HEK293 (cell line): ENCODE measurements around the gene DDX28.

Experiments
- CTCF ChIA-PET: fragments of 350-600 bp; formaldehyde crosslinking; extraction: SDS; loops from one replicate; lab custom pipeline; 2021; ENCODE audit warnings: antibody characterized with exemption; lab: Yijun Ruan, JAX
- POLR2A ChIA-PET: fragments of 300-600 bp; formaldehyde crosslinking; extraction: SDS; loops from one replicate; lab custom pipeline; 2020; ENCODE audit warnings: antibody characterized with exemption, inconsistent platforms; lab: Yijun Ruan, JAX
- H3K27ac ChIP-seq: fragments of 200-500 bp; sonication (Bioruptor generic); 2 replicates; pipeline ENCODE4 v1.5.1; 2014; ENCODE audit warnings: low read depth, low read length, control low read depth, inconsistent platforms; ENCODE audit errors: extremely low read depth
- H3K36me3 ChIP-seq, 2 experiments: fragments of 200-500 bp in 1 of 2; sonication (Bioruptor generic) in 1 of 2; 1 replicate in 1 of 2; 2 replicates in 1 of 2; pipeline ENCODE4 v1.5.1; 2014 to 2017; ENCODE audit warnings: inconsistent platforms in 2 of 2, low read length in 2 of 2; ENCODE audit not compliant: control insufficient read depth in 2 of 2, insufficient read depth in 1 of 2
- H3K4me1 ChIP-seq: fragments of 200-500 bp; sonication (Bioruptor generic); 2 replicates; pipeline ENCODE4 v1.5.1; 2014; ENCODE audit warnings: mild to moderate bottlenecking, low read length, inconsistent platforms; ENCODE audit not compliant: control insufficient read depth, insufficient read depth
- H3K4me3 ChIP-seq: 2 replicates; pipeline ENCODE4 v1.5.1; 2011; ENCODE audit warnings: low read depth, mild to moderate bottlenecking, control low read depth, low read length, moderate library complexity
- H3K9me3 ChIP-seq: fragments of 200-500 bp; sonication (Bioruptor generic); 2 replicates; pipeline ENCODE4 v1.5.1; 2014; ENCODE audit warnings: low read depth, low read length, inconsistent platforms; ENCODE audit not compliant: control insufficient read depth, insufficient read depth
- CTCF ChIP-seq: fragments of 450-650 bp; formaldehyde crosslinking; IDR thresholded peaks from 2 replicates; pipeline ENCODE4 v1.5.1; 2016; ENCODE audit warnings: missing biosample characterization, missing genetic modification characterization
- HIC1 ChIP-seq: fragments of 450-650 bp; formaldehyde crosslinking; IDR thresholded peaks from 2 replicates; pipeline ENCODE4 v1.5.1; 2016; ENCODE audit warnings: missing biosample characterization, missing genetic modification characterization
- PRDM1 ChIP-seq: fragments of 450-650 bp; formaldehyde crosslinking; IDR thresholded peaks from 2 replicates; pipeline ENCODE4; 2016; ENCODE audit warnings: missing biosample characterization, missing genetic modification characterization
- ZBTB49 ChIP-seq: fragments of 450-650 bp; formaldehyde crosslinking; IDR thresholded peaks from 2 replicates; pipeline ENCODE4 v1.5.1; 2016; ENCODE audit warnings: missing biosample characterization, missing genetic modification characterization, low read depth
- ZNF132 ChIP-seq: fragments of 450-650 bp; formaldehyde crosslinking; IDR thresholded peaks from 2 replicates; pipeline ENCODE4 v1.5.1; 2017; ENCODE audit warnings: missing biosample characterization, missing genetic modification characterization, borderline replicate concordance
- ZNF138 ChIP-seq: fragments of 450-650 bp; formaldehyde crosslinking; IDR thresholded peaks from 2 replicates; pipeline ENCODE4 v1.5.1; 2016; ENCODE audit warnings: missing biosample characterization, missing genetic modification characterization, borderline replicate concordance
- ZNF146 ChIP-seq: fragments of 450-650 bp; formaldehyde crosslinking; IDR thresholded peaks from 2 replicates; pipeline ENCODE4 v1.5.1; 2016; ENCODE audit warnings: missing biosample characterization, missing genetic modification characterization
- ZNF302 ChIP-seq: fragments of 450-650 bp; formaldehyde crosslinking; IDR thresholded peaks from 2 replicates; pipeline ENCODE4 v1.5.1; 2016; ENCODE audit warnings: missing biosample characterization, missing genetic modification characterization, low read depth
- ZNF394 ChIP-seq: fragments of 450-650 bp; formaldehyde crosslinking; IDR thresholded peaks from 2 replicates; pipeline ENCODE4 v1.5.1; 2016; ENCODE audit warnings: missing biosample characterization, missing genetic modification characterization, mild to moderate bottlenecking, moderate library complexity, borderline replicate concordance
- ZNF398 ChIP-seq: fragments of 450-650 bp; formaldehyde crosslinking; IDR thresholded peaks from 2 replicates; pipeline ENCODE4 v1.5.1; 2017; ENCODE audit warnings: missing biosample characterization, missing genetic modification characterization
- ZNF561 ChIP-seq: fragments of 450-650 bp; IDR thresholded peaks from 2 replicates; pipeline ENCODE4 v1.5.1; 2018; ENCODE audit warnings: missing biosample characterization, missing genetic modification characterization, borderline replicate concordance
- ZNF623 ChIP-seq: fragments of 450-650 bp; formaldehyde crosslinking; IDR thresholded peaks from 2 replicates; pipeline ENCODE4 v1.5.1; 2016; ENCODE audit warnings: missing biosample characterization, missing genetic modification characterization
- ZNF654 ChIP-seq: fragments of 450-650 bp; formaldehyde crosslinking; IDR thresholded peaks from 2 replicates; pipeline ENCODE4 v1.5.1; 2016; ENCODE audit warnings: low read depth, missing biosample characterization, missing genetic modification characterization
- ZNF707 ChIP-seq: fragments of 450-650 bp; formaldehyde crosslinking; IDR thresholded peaks from 2 replicates; pipeline ENCODE4 v1.5.1; 2016; ENCODE audit warnings: missing biosample characterization, missing genetic modification characterization
- ZNF776 ChIP-seq: fragments of 450-650 bp; formaldehyde crosslinking; IDR thresholded peaks from 2 replicates; pipeline ENCODE4 v1.5.0; 2017; ENCODE audit warnings: missing biosample characterization, missing genetic modification characterization, borderline replicate concordance
- ZNF785 ChIP-seq: fragments of 450-650 bp; formaldehyde crosslinking; IDR thresholded peaks from 2 replicates; pipeline ENCODE4 v1.5.1; 2016; ENCODE audit warnings: missing biosample characterization, missing genetic modification characterization
- ZSCAN5A ChIP-seq: fragments of 450-650 bp; formaldehyde crosslinking; IDR thresholded peaks from 2 replicates; pipeline ENCODE4 v1.5.1; 2016; ENCODE audit warnings: missing biosample characterization, missing genetic modification characterization

DDX28 gene

GRCh38 chr16:67977469-67978227 lies 45.4 kb downstream of the DDX28 start (continued):
- TF ChIP-seq ZNF398 (tag by site-specific recombination) (no peak), ZNF561 (tag by site-specific recombination) (no peak), ZNF776 (no peak), CTCF (tag by site-specific recombination) (no peak)

GRCh38 chr16:67977005-67977404 lies 46.0 kb downstream of the DDX28 start:
- ChIA-PET POLR2A (no interaction called here), CTCF (interaction anchor here (0.7 kb wide), 1 partner anchor 87 kb away, joined by 3 read pairs; no protein-coding TSS in a partner anchor)
- no peaks in the 10 kb centered on the region for H3K4me1 ChIP-seq
- H3K4me3 ChIP-seq = no peak overlapping the region
- no peaks in the 10 kb centered on the region for H3K9me3 ChIP-seq
- TF ChIP-seq ZNF785 (tag by site-specific recombination) (no peak), ZSCAN5A (tag by site-specific recombination) (no peak), ZNF146 (tag by site-specific recombination) (no peak), ZNF132 (tag by site-specific recombination) (no peak), ZNF394 (no peak), ZNF138 (tag by site-specific recombination) (no peak), ZNF707 (tag by site-specific recombination) (no peak), ZNF654 (tag by site-specific recombination) (no peak), HIC1 (no peak), ZNF302 (no peak), PRDM1 (tag by site-specific recombination) (no peak), ZNF623 (tag by site-specific recombination) (no peak), ZBTB49 (tag by site-specific recombination) (no peak)
- no peaks in the 10 kb centered on the region for H3K36me3 ChIP-seq
- no peak overlapping the region for H3K27ac ChIP-seq
